ENCODE data around the gene DCAF12L2. TPM values are rescaled to one million over a fixed set of nuclear protein-coding genes. Genes with fewer than 3 reads are reported as not detected.

DCAF12L2 gene
- total and polyA plus RNA-seq, 2 of the 4 experiments (the other 2 are of a cell fraction), result not detected

DNA sequence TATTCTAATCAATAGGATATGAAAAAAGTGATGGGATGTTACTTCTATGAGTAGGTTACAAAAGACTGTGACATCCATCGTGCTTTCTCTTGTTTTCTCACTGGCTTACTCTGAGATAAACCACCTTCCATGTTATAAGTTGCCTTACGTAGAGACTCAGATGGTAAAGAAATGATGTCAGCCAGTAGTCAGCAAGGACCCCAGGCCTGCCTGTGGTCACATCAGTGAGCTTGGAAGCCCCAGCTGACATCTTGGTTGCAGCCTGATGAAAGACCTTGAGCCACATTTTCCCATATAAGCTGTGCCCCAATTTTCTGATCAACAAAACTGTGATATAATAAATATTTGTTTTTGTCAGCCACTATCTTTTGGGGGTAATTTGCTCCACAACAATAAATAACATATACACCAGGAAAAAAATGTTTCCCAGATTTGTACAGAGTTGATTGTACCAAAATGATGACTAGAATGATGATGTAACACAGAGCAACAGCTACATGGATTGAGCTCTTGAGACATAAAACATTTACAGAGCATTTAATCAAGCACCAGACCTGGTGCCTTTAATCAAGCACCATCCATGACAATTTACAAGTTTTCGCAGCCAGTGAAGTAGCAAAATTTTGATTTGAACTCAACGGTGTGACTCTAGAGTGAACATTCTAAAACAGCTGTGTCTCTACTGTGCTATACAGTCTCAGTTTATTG, 11.2 kb upstream of the DCAF12L2 start:
- H3K4ac ChIP-seq (ENCODE audit: low read depth, low read length), result no peak overlapping the region
- ChIA-PET POLR2A (ENCODE audit: unreplicated experiment) (no interaction called here), CTCF (no interaction called here)
- H4K20me1 ChIP-seq (ENCODE audit: insufficient read depth, low read length), result no peaks in the 10 kb centered on the region
- no CpG with 5 or more reads among the region's 4 CpGs for WGBS, 2 experiments (ENCODE audit: extremely low coverage in 2 of 2, insufficient read length in 1 of 2)
- no peak overlapping the region for H4K91ac ChIP-seq (ENCODE audit: insufficient read depth, low read depth, low read length)
- H2BK15ac ChIP-seq (ENCODE audit: low read depth, low read length), result no peak overlapping the region
- no peak overlapping the region for H3K27ac ChIP-seq (ENCODE audit: insufficient read depth, low read length)
- no peak overlapping the region for H2BK120ac ChIP-seq (ENCODE audit: low read depth, low read length)
- ATAC-seq (ENCODE audit: low read depth) (no peak), DNase-seq (no peak)
- H2BK5ac ChIP-seq (ENCODE audit: low read depth, low read length, poor library complexity, severe bottlenecking), result no peak overlapping the region
- H2AK5ac ChIP-seq (ENCODE audit: low read depth, low read length), result no peak overlapping the region
- H3K4me3 ChIP-seq (ENCODE audit: insufficient read depth, low read depth, low read length), result no peak overlapping the region
- no peak overlapping the region for H3K9ac ChIP-seq (ENCODE audit: low read depth, low read length)
- no peaks in the 10 kb centered on the region for H3K27me3 ChIP-seq (ENCODE audit: control insufficient read depth, insufficient read depth, low read length)
- in situ Hi-C loops (cut with MboI; ENCODE audit: low sequenced_read_pairs) (no loop called here), intact Hi-C loops (cut with micrococcal nuclease) (no loop called here), dilution Hi-C loops (cut with HindIII; ENCODE audit: low sequenced_read_pairs, unreplicated experiment) (no loop called here)
- no peaks in the 10 kb centered on the region for H3K9me1 ChIP-seq (ENCODE audit: insufficient read depth, low read length)
- H3K56ac ChIP-seq (ENCODE audit: extremely low read depth, insufficient read depth, low read length), result no peak overlapping the region
- H3K4me1 ChIP-seq (ENCODE audit: control insufficient read depth, insufficient read depth, low read length), result no peaks in the 10 kb centered on the region
- H3K23ac ChIP-seq (ENCODE audit: low read depth, low read length), result no peak overlapping the region
- no peak overlapping the region for H3K18ac ChIP-seq (ENCODE audit: low read depth, low read length)
- TF ChIP-seq POLR2A (IDR thresholded peaks at IDR 0.05; ENCODE audit: low read depth, low read length), result no peak
- TF ChIP-seq MXI1 (IDR thresholded peaks at IDR 0.05; ENCODE audit: borderline replicate concordance, low read depth, low read length), result no peak
- TF ChIP-seq NFE2L2 (IDR thresholded peaks at IDR 0.05; ENCODE audit: low read depth, low read length), result no peak
- no peak for TF ChIP-seq RCOR1 (IDR thresholded peaks at IDR 0.05; ENCODE audit: insufficient replicate concordance, low read length)
- TF ChIP-seq FOS (IDR thresholded peaks at IDR 0.05; ENCODE audit: low read depth, low read length), result no peak
- TF ChIP-seq MAZ (IDR thresholded peaks at IDR 0.05; ENCODE audit: borderline replicate concordance, low read depth, low read length), result no peak
- TF ChIP-seq, protein P1, sequence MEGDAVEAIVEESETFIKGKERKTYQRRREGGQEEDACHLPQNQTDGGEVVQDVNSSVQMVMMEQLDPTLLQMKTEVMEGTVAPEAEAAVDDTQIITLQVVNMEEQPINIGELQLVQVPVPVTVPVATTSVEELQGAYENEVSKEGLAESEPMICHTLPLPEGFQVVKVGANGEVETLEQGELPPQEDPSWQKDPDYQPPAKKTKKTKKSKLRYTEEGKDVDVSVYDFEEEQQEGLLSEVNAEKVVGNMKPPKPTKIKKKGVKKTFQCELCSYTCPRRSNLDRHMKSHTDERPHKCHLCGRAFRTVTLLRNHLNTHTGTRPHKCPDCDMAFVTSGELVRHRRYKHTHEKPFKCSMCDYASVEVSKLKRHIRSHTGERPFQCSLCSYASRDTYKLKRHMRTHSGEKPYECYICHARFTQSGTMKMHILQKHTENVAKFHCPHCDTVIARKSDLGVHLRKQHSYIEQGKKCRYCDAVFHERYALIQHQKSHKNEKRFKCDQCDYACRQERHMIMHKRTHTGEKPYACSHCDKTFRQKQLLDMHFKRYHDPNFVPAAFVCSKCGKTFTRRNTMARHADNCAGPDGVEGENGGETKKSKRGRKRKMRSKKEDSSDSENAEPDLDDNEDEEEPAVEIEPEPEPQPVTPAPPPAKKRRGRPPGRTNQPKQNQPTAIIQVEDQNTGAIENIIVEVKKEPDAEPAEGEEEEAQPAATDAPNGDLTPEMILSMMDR (conservative IDR thresholded peaks at IDR 0.05; ENCODE audit: low read depth, low read length), result no peak
- TF ChIP-seq MAFK (IDR thresholded peaks at IDR 0.05; ENCODE audit: low read depth, low read length), result no peak
- TF ChIP-seq, protein P2, sequence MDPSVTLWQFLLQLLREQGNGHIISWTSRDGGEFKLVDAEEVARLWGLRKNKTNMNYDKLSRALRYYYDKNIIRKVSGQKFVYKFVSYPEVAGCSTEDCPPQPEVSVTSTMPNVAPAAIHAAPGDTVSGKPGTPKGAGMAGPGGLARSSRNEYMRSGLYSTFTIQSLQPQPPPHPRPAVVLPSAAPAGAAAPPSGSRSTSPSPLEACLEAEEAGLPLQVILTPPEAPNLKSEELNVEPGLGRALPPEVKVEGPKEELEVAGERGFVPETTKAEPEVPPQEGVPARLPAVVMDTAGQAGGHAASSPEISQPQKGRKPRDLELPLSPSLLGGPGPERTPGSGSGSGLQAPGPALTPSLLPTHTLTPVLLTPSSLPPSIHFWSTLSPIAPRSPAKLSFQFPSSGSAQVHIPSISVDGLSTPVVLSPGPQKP (IDR thresholded peaks at IDR 0.05; ENCODE audit: borderline replicate concordance, low read depth, low read length), result no peak
- TF ChIP-seq BHLHE40 (IDR thresholded peaks at IDR 0.05; ENCODE audit: low read depth, low read length), result no peak
- TF ChIP-seq SMC3 (IDR thresholded peaks at IDR 0.05; ENCODE audit: low read depth, low read length), result no peak
- no peak for TF ChIP-seq CHD1 (IDR thresholded peaks at IDR 0.05; ENCODE audit: low read depth, low read length)
- no peak for TF ChIP-seq CEBPB (IDR thresholded peaks at IDR 0.05; ENCODE audit: low read depth, low read length)
- TF ChIP-seq RFX5 (IDR thresholded peaks at IDR 0.05; ENCODE audit: low read depth, low read length), result no peak
- TF ChIP-seq RAD21 (IDR thresholded peaks at IDR 0.05; ENCODE audit: low read length), result no peak
- TF ChIP-seq, protein P3, sequence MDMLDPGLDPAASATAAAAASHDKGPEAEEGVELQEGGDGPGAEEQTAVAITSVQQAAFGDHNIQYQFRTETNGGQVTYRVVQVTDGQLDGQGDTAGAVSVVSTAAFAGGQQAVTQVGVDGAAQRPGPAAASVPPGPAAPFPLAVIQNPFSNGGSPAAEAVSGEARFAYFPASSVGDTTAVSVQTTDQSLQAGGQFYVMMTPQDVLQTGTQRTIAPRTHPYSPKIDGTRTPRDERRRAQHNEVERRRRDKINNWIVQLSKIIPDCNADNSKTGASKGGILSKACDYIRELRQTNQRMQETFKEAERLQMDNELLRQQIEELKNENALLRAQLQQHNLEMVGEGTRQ (IDR thresholded peaks at IDR 0.05; ENCODE audit: low read depth, low read length), result no peak
- no peak overlapping the region for H3K4me2 ChIP-seq (ENCODE audit: low read depth, low read length)
- no peak overlapping the region for H4K8ac ChIP-seq (ENCODE audit: low read depth in 2 of 2, low read length in 2 of 2)
- H3K9me3 ChIP-seq (ENCODE audit: control insufficient read depth, insufficient read depth, low read length), result no peaks in the 10 kb centered on the region
- H3K79me1 ChIP-seq (ENCODE audit: low read depth in 1 of 2, low read length in 2 of 2), result no peaks in the 10 kb centered on the region
- no peak overlapping the region for H2AK9ac ChIP-seq (replicated peaks; ENCODE audit: low read depth, low read length, poor library complexity)
- H2BK20ac ChIP-seq (ENCODE audit: low read depth, low read length), result no peak overlapping the region
- no peak overlapping the region for H4K5ac ChIP-seq (ENCODE audit: low read depth, low read length)
- no peaks in the 10 kb centered on the region for H3K36me3 ChIP-seq (ENCODE audit: control insufficient read depth, insufficient read depth, low read length)
- no TSS peak for BruUV-seq (replicated peaks)
- H2AFZ ChIP-seq (replicated peaks; ENCODE audit: low read length, poor library complexity), result no peak overlapping the region
- H3K14ac ChIP-seq (replicated peaks; ENCODE audit: low read depth, low read length), result no peak overlapping the region
